ENCODE results near the gene MROH2A. TPM values are rescaled to one million over a fixed set of nuclear protein-coding genes. Genes with fewer than 3 reads are reported as not detected.

Gene MROH2A
- total RNA-seq, 4 donors from 2014 or later: 0.27 to 1.6 (median 0.35) TPM; not detected in 1

DNA sequence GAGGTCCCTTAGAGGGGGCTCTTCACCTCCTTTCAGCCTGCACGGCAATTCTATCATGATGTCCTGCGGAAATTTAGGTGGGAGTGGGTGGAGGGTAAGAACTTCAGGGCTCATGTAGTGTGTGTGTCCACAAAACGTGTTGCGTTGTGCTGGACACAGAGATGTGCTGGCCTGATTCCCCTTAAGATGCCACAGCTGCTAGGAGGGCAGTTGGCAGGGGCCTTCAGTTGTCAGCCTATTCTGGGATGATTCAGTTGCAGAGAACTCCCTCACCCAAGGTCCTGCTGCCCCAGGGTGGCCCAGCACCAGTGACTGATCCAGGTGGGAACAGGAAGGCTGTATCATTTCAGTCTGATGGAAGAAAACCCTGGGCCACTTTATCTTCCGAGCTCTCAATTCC lies 77.2 kb downstream of the MROH2A start:
- H3K4me1 ChIP-seq: peaks cover 0 to 11% (median 4%) of the 10 kb centered on the region in 4 donors
- no peak for TF ChIP-seq POLR2A (IDR thresholded peaks at IDR 0.05)
- TF ChIP-seq, protein P1, sequence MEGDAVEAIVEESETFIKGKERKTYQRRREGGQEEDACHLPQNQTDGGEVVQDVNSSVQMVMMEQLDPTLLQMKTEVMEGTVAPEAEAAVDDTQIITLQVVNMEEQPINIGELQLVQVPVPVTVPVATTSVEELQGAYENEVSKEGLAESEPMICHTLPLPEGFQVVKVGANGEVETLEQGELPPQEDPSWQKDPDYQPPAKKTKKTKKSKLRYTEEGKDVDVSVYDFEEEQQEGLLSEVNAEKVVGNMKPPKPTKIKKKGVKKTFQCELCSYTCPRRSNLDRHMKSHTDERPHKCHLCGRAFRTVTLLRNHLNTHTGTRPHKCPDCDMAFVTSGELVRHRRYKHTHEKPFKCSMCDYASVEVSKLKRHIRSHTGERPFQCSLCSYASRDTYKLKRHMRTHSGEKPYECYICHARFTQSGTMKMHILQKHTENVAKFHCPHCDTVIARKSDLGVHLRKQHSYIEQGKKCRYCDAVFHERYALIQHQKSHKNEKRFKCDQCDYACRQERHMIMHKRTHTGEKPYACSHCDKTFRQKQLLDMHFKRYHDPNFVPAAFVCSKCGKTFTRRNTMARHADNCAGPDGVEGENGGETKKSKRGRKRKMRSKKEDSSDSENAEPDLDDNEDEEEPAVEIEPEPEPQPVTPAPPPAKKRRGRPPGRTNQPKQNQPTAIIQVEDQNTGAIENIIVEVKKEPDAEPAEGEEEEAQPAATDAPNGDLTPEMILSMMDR (IDR thresholded peaks at IDR 0.05): no peak

DNA sequence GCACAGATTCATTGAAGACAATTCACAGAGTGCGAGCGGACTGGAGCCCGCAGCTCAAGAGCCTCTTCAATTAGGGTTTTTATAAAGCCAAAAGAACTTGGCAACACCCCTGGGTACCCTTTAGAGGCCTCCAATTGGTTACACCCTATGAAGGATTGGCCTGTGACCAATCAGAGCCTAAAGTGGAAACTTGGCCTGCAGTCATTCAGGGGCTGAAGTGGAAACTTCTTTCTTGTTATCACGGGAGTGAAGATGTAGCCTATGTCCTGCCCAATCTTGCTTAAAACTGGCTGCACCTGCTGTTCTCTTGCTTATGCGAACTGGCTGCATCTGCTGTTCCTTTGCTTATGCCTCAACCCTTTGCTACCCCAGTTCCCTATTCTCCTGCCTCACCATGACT lies 78.1 kb downstream of the MROH2A start:
- no peak for DNase-seq
- TF ChIP-seq, protein P1 (IDR thresholded peaks at IDR 0.05): no peak
- no peak for TF ChIP-seq POLR2A (IDR thresholded peaks at IDR 0.05)
- no peak overlapping the region for H3K27ac ChIP-seq
- H3K9me3 ChIP-seq: no peaks in the 10 kb centered on the region
- H3K4me3 ChIP-seq: no peak overlapping the region
- H3K27me3 ChIP-seq: no peaks in the 10 kb centered on the region
- no peaks in the 10 kb centered on the region for H3K36me3 ChIP-seq
- peaks cover 0 to 11% (median 4%) of the 10 kb centered on the region in 4 donors for H3K4me1 ChIP-seq

More for the DNA sequence above, 77.2 kb downstream of the MROH2A start:
- Histone ChIP-seq H3K27me3 (no peaks in the 10 kb centered on the region), H3K9me3 (no peaks in the 10 kb centered on the region), H3K27ac (no peak overlapping the region), H3K4me3 (no peak overlapping the region), H3K36me3 (no peaks in the 10 kb centered on the region)
- no peak for DNase-seq

DNA sequence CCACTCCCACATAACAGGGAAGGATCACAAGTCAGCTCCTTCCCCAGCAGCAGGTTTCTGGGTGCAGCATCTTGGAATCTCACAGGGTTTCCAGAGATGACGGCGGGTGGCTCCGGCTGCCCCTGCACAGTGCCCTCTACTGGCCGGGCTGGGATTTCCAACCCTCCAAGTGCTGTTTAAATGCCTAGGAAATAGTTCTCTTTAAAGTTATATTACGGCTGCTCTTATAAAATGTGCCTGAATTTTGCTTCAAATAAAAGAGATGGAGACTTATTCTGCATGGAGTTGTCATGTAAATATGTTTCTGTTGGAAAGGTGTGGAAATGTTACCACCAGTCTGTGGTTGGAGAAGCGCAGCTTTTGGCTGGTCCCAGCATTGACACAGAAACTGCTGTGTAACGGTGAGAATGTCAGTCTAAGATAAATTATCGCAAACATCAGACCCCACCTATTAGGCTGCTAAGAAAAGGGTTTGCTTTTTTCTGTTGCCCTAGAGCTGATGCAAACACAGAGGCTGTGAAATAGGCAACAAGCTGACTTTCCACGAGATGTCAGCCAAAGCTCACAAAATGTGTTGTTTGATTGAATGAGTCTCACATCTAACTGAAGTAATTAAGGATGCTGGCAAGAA lies 79.5 kb downstream of the MROH2A start:
- Histone ChIP-seq H3K4me3 (no peak overlapping the region), H3K27ac (no peak overlapping the region), H3K27me3 (no peaks in the 10 kb centered on the region), H3K36me3 (no peaks in the 10 kb centered on the region), H3K9me3 (no peaks in the 10 kb centered on the region), H3K4me1 (peaks cover 0 to 11% (median 4%) of the 10 kb centered on the region in 4 donors)
- TF ChIP-seq, protein P1 (IDR thresholded peaks at IDR 0.05): peak in 4 of 6 experiments; percentile 62 to 68 (median 66)
- TF ChIP-seq POLR2A (IDR thresholded peaks at IDR 0.05): no peak
- DNase-seq: peak in 2 of 3 donors; percentile 75 to 83

DNA sequence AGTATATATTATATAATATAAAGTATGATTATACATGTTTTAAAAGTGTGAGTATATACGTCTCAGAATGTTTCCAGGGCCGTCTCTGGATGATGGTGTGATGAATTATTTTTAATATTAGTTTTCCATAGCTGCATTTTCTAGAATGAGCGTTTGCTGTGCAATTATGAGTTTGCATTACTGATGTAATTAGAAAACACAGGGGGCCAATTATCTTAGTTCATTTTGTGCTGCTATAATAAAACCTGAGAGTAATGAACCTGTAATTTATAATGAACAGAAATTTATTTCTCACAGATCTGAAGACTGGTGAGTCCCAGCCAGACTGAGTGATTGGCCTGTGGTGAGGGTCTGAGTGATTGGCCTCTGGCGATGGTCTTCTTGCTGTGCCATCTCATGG lies 80.2 kb downstream of the MROH2A start:
- no peak for DNase-seq
- Histone ChIP-seq H3K4me3 (no peak overlapping the region), H3K36me3 (no peaks in the 10 kb centered on the region), H3K27me3 (no peaks in the 10 kb centered on the region), H3K9me3 (no peaks in the 10 kb centered on the region), H3K27ac (no peak overlapping the region), H3K4me1 (peaks cover 0 to 9% (median 4%) of the 10 kb centered on the region in 4 donors)
- TF ChIP-seq POLR2A (IDR thresholded peaks at IDR 0.05): no peak
- TF ChIP-seq, protein P1 (IDR thresholded peaks at IDR 0.05): no peak

DNA sequence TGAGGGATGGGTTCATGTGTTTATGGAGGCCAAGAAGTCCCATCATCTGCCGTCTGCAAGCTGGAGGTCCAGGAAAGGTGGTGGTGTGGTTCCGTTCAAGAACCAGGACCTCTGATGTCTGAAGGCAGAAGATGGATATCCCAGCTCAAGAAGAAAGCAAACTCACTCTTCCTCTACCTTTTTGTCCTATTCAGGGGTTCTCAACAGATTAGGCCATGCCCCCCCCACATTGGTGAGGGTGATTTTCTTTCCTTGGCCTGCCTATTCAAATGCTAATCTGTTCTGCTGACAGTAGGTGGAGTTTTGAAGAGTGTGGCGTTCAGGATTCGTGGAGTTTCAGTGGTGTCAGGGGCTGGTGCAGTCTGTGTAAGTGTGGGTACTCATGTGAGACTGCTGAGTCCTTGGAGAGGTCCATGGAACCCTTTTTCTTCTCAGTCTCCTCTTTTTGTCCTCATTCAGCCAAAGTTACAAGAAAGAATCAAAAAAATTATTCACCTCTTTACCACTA lies 84.2 kb downstream of the MROH2A start:
- H3K27me3 ChIP-seq: no peaks in the 10 kb centered on the region
- H3K36me3 ChIP-seq: no peaks in the 10 kb centered on the region
- no peak for DNase-seq
- H3K9me3 ChIP-seq: no peaks in the 10 kb centered on the region
- no peak overlapping the region for H3K27ac ChIP-seq
- no peak overlapping the region for H3K4me3 ChIP-seq
- no peak for TF ChIP-seq POLR2A (IDR thresholded peaks at IDR 0.05)
- TF ChIP-seq, protein P1 (IDR thresholded peaks at IDR 0.05): no peak
- no peaks in the 10 kb centered on the region for H3K4me1 ChIP-seq
